ENCODE data around the gene OR2V2.

- TF ChIP-seq CTCF (IDR thresholded peaks at IDR 0.05) (no peak), POLR2AphosphoS5 (IDR thresholded peaks at IDR 0.05; ENCODE audit: low read depth, low read length) (no peak), TEAD4 (IDR thresholded peaks at IDR 0.05; ENCODE audit: borderline replicate concordance, insufficient read depth) (no peak), PBX3 (IDR thresholded peaks at IDR 0.05) (no peak), JUND (IDR thresholded peaks at IDR 0.05) (no peak), NRF1 (IDR thresholded peaks at IDR 0.05; ENCODE audit: low read depth, low read length) (no peak), SIN3A (IDR thresholded peaks at IDR 0.05; ENCODE audit: borderline replicate concordance, low read depth, low read length) (no peak), TCF12 (IDR thresholded peaks at IDR 0.05) (no peak), REST (IDR thresholded peaks at IDR 0.05; ENCODE audit: low read depth, low read length) (no peak), RFX5 (IDR thresholded peaks at IDR 0.05; ENCODE audit: low read length) (no peak)
Observed at GRCh38 chr5:181136361-181136955, 10.9 kb upstream of the OR2V2 start.

Data from SK-N-SH (cell line).